ENCODE measurements around the gene AGPAT2. TPM values are rescaled to one million over a fixed set of nuclear protein-coding genes. Genes with fewer than 3 reads are reported as not detected.
A peak's percentile ranks its signal among the peaks of the same experiment; 100 is the strongest.
"Not testable (repeated sequence)": the region's sequence is repeated elsewhere in the genome, so short reads cannot be mapped to it uniquely, and the experiment has no call there.

AGPAT2 gene
- total RNA-seq, 1 donor from 2014 or later: 19.0 TPM

DNA sequence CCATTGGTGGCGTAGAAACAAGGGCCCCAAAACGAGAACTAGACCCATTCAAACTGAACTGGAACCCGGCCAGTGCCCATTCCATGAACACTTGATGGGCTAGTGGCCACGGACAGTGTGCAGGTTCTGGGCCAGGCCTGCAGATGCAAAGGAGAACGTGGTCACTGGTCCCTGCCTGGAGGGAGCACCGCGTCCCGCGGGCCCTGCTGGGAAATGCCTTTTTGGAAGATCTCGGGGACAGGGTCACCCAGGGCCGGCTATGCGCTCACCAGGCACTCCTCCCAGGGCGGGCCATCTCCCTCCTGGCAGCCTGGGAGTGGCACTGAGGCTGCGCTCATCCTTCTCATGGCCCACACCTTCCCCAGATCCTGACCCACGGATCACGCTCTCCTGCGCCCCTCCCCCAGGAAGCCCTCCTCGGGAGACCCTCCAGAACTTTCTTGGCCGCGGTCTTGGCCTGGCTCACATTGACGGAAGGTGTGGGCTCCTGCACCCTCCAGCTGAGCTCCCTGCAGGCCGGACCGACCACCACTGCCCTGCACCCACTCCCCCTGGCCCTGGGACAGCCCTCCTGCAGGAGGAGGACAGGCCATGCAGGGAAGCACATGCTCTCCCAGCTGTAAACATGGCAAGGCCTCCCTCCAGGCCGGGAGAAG, 22.3 kb upstream of the AGPAT2 start:
- Mint-ChIP-seq H3K4me1 (peaks cover 11% of the 10 kb centered on the region), H3K27ac (ENCODE audit: unreplicated experiment) (no peak overlapping the region)
- TF ChIP-seq, protein P1, sequence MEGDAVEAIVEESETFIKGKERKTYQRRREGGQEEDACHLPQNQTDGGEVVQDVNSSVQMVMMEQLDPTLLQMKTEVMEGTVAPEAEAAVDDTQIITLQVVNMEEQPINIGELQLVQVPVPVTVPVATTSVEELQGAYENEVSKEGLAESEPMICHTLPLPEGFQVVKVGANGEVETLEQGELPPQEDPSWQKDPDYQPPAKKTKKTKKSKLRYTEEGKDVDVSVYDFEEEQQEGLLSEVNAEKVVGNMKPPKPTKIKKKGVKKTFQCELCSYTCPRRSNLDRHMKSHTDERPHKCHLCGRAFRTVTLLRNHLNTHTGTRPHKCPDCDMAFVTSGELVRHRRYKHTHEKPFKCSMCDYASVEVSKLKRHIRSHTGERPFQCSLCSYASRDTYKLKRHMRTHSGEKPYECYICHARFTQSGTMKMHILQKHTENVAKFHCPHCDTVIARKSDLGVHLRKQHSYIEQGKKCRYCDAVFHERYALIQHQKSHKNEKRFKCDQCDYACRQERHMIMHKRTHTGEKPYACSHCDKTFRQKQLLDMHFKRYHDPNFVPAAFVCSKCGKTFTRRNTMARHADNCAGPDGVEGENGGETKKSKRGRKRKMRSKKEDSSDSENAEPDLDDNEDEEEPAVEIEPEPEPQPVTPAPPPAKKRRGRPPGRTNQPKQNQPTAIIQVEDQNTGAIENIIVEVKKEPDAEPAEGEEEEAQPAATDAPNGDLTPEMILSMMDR (conservative IDR thresholded peaks at IDR 0.05): no peak

DNA sequence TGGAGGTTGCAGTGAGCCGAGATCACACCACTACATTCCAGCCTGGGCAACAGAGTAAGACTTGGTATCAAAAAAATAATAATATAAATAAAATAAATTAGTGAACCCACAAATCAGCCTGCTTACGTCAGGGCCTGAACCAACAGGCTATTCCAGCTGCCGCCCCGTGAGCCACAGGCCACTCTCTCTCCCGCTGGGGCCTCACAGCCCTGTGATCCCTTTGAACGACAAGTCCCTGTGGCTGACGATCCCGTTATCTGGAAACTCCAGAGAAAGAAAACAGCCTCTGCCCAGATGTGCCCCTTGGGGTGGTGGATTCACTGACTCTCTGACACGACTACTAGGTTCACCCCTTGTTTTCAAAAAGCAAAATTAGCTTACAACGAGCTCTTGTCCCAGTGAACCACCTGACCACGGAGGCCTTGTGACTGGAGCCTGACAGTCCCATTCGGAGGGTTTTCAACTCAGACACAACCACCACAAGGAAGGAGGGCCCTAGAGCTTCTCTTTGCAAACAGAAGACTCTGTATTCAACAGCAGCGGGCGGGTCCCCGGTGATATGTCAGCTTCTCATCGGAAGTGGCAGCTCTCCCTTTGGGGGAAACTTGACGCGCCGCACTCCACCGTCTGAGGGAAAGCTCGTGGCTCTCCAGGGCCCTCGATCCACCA, 20.7 kb upstream of the AGPAT2 start:
- H3K27me3 Mint-ChIP-seq (ENCODE audit: low read depth): peaks cover 6% of the 10 kb centered on the region
- no peaks in the 10 kb centered on the region for H3K9me3 Mint-ChIP-seq
- H3K4me1 Mint-ChIP-seq: peaks cover 4% of the 10 kb centered on the region
- TF ChIP-seq, protein P1 (conservative IDR thresholded peaks at IDR 0.05): no peak
- no peak overlapping the region for H3K27ac Mint-ChIP-seq (ENCODE audit: unreplicated experiment)
- peak overlapping the region; percentile 9 for H3K4me3 Mint-ChIP-seq
- H3K36me3 Mint-ChIP-seq (ENCODE audit: low read depth): no peaks in the 10 kb centered on the region
- DNase-seq (ENCODE audit: low read depth, low spot score): no peak

More for the DNA sequence above, 22.3 kb upstream of the AGPAT2 start:
- Mint-ChIP-seq H3K36me3 (ENCODE audit: low read depth) (no peaks in the 10 kb centered on the region), H3K9me3 (no peaks in the 10 kb centered on the region), H3K27me3 (ENCODE audit: low read depth) (peaks cover 6% of the 10 kb centered on the region), H3K4me3 (no peak overlapping the region)
- DNase-seq (ENCODE audit: low read depth, low spot score): no peak

DNA sequence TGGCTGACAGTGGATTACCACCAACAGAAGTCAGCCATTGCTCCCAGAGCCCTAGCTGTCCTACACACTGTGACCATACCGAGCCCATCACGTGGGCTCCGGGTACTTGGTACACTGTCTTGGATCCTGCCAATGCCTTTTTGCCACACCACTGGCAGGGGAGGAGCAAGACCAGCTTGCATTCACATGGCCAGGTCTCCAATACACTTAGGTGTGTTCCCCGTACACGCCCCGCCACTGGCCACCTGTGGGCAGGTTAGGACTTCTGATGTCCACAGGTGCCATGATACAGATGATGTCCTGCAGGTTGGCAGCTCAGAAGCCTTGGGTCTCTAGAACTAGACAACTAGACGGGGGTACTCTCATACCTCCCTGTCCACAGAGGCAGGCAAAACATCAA, 19.8 kb upstream of the AGPAT2 start:
- no peak overlapping the region for H3K27ac Mint-ChIP-seq (ENCODE audit: unreplicated experiment)

DNA sequence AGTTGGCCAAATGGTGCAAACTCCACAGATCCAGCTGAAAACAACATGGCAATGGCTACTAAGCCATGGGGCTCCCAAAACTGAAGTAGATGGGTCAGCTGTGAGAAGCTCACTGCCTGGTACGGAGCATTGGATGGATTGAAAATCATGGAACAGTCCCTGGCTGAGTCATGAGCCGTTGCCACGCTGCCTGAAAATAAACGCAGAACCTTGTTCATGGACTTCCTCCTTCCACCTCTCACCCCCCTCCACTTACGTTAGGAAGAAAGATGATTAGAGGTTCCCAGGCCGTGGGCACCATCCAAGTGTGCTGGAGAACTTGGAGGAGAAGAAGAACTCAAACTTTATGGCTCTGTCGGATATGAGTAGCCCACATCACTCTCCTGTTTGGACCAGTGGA, 18.3 kb upstream of the AGPAT2 start:
- Mint-ChIP-seq H3K9me3 (no peaks in the 10 kb centered on the region), H3K36me3 (ENCODE audit: low read depth) (no peaks in the 10 kb centered on the region), H3K4me3 (no peak overlapping the region), H3K27ac (ENCODE audit: unreplicated experiment) (no peak overlapping the region), H3K4me1 (peaks cover 3% of the 10 kb centered on the region), H3K27me3 (ENCODE audit: low read depth) (peaks cover 12% of the 10 kb centered on the region)
- no peak for DNase-seq (ENCODE audit: low read depth, low spot score)
- TF ChIP-seq, protein P1 (conservative IDR thresholded peaks at IDR 0.05): no peak

More for the DNA sequence above, 19.8 kb upstream of the AGPAT2 start:
- Mint-ChIP-seq H3K27me3 (ENCODE audit: low read depth) (peaks cover 6% of the 10 kb centered on the region), H3K4me3 (no peak overlapping the region), H3K9me3 (no peaks in the 10 kb centered on the region), H3K36me3 (ENCODE audit: low read depth) (no peaks in the 10 kb centered on the region), H3K4me1 (peaks cover 4% of the 10 kb centered on the region)
- no peak for DNase-seq (ENCODE audit: low read depth, low spot score)
- TF ChIP-seq, protein P1 (conservative IDR thresholded peaks at IDR 0.05): no peak

DNA sequence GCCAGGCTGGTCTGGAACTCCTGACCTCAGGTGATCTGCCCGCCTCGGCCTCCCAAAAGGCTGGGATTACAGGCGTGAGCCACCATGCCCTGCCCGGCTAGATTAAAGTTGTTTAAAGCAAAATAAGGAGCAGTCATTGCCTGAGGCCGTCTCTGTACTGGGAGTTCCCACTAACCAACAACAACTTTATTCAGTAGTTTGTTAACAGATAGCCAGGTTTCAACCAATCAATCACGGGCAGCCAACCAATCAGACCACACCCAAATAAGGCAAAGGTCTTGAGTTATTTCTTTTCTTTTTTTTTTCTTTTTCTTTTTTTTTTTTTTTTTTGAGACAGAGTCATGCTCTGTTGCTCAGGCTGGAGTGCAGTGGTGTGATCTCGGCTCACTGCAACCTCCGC, 17.5 kb upstream of the AGPAT2 start:
- not testable (repeated sequence) for H3K36me3 Mint-ChIP-seq (ENCODE audit: low read depth); DNase-seq (ENCODE audit: low read depth, low spot score); H3K9me3 Mint-ChIP-seq; H3K27ac Mint-ChIP-seq (ENCODE audit: unreplicated experiment); H3K4me3 Mint-ChIP-seq; H3K4me1 Mint-ChIP-seq; H3K27me3 Mint-ChIP-seq (ENCODE audit: low read depth)

DNA sequence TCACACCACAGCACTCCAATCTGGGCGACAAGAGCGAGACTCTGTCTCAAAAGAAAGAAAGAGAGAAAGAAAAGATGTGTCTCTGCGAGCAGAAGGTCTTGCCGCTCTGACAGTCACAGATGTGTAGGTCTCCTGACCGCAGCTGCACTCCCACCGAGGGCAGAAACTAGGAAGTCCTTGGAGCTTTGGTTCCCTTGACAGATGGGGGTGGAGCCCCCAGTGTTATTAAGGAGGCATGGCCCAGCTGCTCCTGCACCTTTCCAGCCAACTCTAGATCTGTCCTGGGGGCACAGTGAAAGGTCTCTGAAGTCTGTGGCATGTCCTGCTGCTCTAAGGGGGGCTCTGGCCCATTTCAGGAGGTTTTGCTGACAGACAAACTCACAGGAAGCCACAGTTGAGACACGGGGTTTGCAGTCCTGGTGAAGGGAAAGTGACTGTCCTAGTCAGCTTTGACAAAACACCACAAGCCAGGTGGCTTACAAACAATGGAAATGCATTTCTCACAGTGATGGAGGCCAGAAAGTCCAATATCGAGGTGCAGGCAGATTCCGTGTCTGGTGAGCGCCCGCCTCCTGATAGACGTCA, 16.1 kb upstream of the AGPAT2 start:
- TF ChIP-seq, protein P1 (conservative IDR thresholded peaks at IDR 0.05): no peak

More for the DNA sequence above, 16.1 kb upstream of the AGPAT2 start:
- H3K4me3 Mint-ChIP-seq: no peak overlapping the region
- no peak overlapping the region for H3K27ac Mint-ChIP-seq (ENCODE audit: unreplicated experiment)
- H3K4me1 Mint-ChIP-seq: peaks cover 7% of the 10 kb centered on the region
- H3K27me3 Mint-ChIP-seq (ENCODE audit: low read depth): peaks cover 9% of the 10 kb centered on the region
- no peak for DNase-seq (ENCODE audit: low read depth, low spot score)
- no peaks in the 10 kb centered on the region for H3K36me3 Mint-ChIP-seq (ENCODE audit: low read depth)
- H3K9me3 Mint-ChIP-seq: no peaks in the 10 kb centered on the region

All from neural crest cell (in vitro differentiated cells).